GM12872 (cell line): ENCODE results near the gene ACVRL1.

Experiments used
- CTCF ChIP-seq: IDR thresholded peaks from 3 replicates; pipeline ENCODE4 v1.5.1; 2011; ENCODE audit warnings: low read depth, mild to moderate bottlenecking, low read length, moderate library complexity; ENCODE audit not compliant: insufficient read depth

ACVRL1 gene

GRCh38 chr12:51901881-51902280 is 5.4 kb upstream of the ACVRL1 start:
- no peak for TF ChIP-seq CTCF

GRCh38 chr12:51904951-51905470 is 2.3 kb upstream of the ACVRL1 start:
- no peak for TF ChIP-seq CTCF

- TF ChIP-seq CTCF, result no peak
Observed at GRCh38 chr12:51905471-51906429, 1.6 kb upstream of the ACVRL1 start.

- TF ChIP-seq CTCF, result no peak
Observed at GRCh38 chr12:51906430-51907082, 748 bp upstream of the ACVRL1 start.

GRCh38 chr12:51907856-51908425 is 637 bp downstream of the ACVRL1 start:
- no peak for TF ChIP-seq CTCF

- no peak for TF ChIP-seq CTCF
Observed at GRCh38 chr12:51908876-51909592, 1.7 kb downstream of the ACVRL1 start.

GRCh38 chr12:51910168-51910567 is 2.9 kb downstream of the ACVRL1 start:
- no peak for TF ChIP-seq CTCF
